GM21447 (cell line): ENCODE measurements around the gene NR1I2.
A peak's percentile ranks its signal among the peaks of the same experiment; 100 is the strongest.

Source experiments
- ATAC-seq: cut with Tn5 transposase; IDR thresholded peaks from one replicate; pipeline ENCODE4 v1.9.1; 2021; ENCODE audit not compliant: unreplicated experiment

The NR1I2 gene

GRCh38 chr3:119781330-119782198, at the start of gene NR1I2:
Gene NR1I2, plus strand, starts transcription at chr3:119782101.
- no peak for ATAC-seq

- ATAC-seq, result no peak
Measured at GRCh38 chr3:119733812-119734211, 48.1 kb upstream of the NR1I2 start.

GRCh38 chr3:119738741-119739140, 43.2 kb upstream of the NR1I2 start:
- ATAC-seq, result no peak

- no peak for ATAC-seq
Measured at GRCh38 chr3:119741657-119742590, 40.0 kb upstream of the NR1I2 start.

GRCh38 chr3:119743921-119744320, 38.0 kb upstream of the NR1I2 start:
- no peak for ATAC-seq

GRCh38 chr3:119745942-119746341, 36.0 kb upstream of the NR1I2 start:
- ATAC-seq, result no peak

GRCh38 chr3:119746423-119746822, 35.5 kb upstream of the NR1I2 start:
- ATAC-seq, result no peak

GRCh38 chr3:119747357-119747756, 34.5 kb upstream of the NR1I2 start:
- no peak for ATAC-seq

- no peak for ATAC-seq
Measured at GRCh38 chr3:119748991-119749390, 32.9 kb upstream of the NR1I2 start.

GRCh38 chr3:119751423-119751822, 30.5 kb upstream of the NR1I2 start:
- ATAC-seq, result no peak

GRCh38 chr3:119759962-119760361, 21.9 kb upstream of the NR1I2 start:
- peak; percentile 95 for ATAC-seq

- no peak for ATAC-seq
Measured at GRCh38 chr3:119762876-119763275, 19.0 kb upstream of the NR1I2 start.

GRCh38 chr3:119763466-119763865, 18.4 kb upstream of the NR1I2 start:
- no peak for ATAC-seq

GRCh38 chr3:119765239-119765638, 16.7 kb upstream of the NR1I2 start:
- ATAC-seq, result no peak

GRCh38 chr3:119767936-119768601, 13.8 kb upstream of the NR1I2 start:
- ATAC-seq, result no peak

- no peak for ATAC-seq
Measured at GRCh38 chr3:119768668-119769393, 13.1 kb upstream of the NR1I2 start.

GRCh38 chr3:119769394-119770149, 12.3 kb upstream of the NR1I2 start:
- no peak for ATAC-seq

- ATAC-seq, result peak; percentile 83
Measured at GRCh38 chr3:119774444-119774843, 7.5 kb upstream of the NR1I2 start.

GRCh38 chr3:119776304-119776703, 5.6 kb upstream of the NR1I2 start:
- ATAC-seq, result no peak

GRCh38 chr3:119778176-119778575, 3.7 kb upstream of the NR1I2 start:
- no peak for ATAC-seq
